Fibroblast of lung (primary cell): Measurements from ENCODE around the gene LIN28A.
"Not testable (repeated sequence)": the region's sequence is repeated elsewhere in the genome, so short reads cannot be mapped to it uniquely, and the experiment has no call there.

Source experiments
- EZH2 ChIP-seq: IDR thresholded peaks from 2 replicates; pipeline ENCODE4 v1.5.1; 2012; ENCODE audit warnings: low read length, control low read depth, mild to moderate bottlenecking; ENCODE audit errors: missing control alignments
- TF ChIP-seq, protein P1 (sequence below), 2 donors: IDR thresholded peaks in 1 of 2; conservative IDR thresholded peaks in 1 of 2; 1 replicate in 1 of 2; 2 replicates in 1 of 2; pipeline ENCODE4 v1.5.1; 2011 to 2012; ENCODE audit warnings: low read length in 2 of 2, control low read depth in 1 of 2, inconsistent platforms in 1 of 2, low read depth in 1 of 2, mild to moderate bottlenecking in 1 of 2

DNA sequence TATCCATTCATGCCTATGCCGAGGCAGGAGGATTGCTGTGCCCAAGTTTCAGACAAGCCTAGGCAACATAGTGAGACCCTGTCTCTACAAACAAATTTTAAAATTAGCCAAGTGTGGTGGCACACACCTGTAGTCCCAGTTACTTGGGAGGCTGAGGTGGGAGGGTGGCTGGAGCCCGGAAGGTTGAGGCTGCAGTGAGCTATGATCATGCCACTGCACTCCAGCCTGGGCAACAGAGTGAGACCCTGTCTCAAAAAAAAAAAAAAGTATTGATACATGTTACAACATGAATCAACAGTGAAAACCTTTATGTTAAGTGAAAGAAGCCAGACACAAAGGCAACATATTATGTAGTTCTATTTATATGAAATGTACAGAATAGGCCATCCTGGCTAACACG lies 25.6 kb upstream of the LIN28A start:
- TF ChIP-seq, protein P1, sequence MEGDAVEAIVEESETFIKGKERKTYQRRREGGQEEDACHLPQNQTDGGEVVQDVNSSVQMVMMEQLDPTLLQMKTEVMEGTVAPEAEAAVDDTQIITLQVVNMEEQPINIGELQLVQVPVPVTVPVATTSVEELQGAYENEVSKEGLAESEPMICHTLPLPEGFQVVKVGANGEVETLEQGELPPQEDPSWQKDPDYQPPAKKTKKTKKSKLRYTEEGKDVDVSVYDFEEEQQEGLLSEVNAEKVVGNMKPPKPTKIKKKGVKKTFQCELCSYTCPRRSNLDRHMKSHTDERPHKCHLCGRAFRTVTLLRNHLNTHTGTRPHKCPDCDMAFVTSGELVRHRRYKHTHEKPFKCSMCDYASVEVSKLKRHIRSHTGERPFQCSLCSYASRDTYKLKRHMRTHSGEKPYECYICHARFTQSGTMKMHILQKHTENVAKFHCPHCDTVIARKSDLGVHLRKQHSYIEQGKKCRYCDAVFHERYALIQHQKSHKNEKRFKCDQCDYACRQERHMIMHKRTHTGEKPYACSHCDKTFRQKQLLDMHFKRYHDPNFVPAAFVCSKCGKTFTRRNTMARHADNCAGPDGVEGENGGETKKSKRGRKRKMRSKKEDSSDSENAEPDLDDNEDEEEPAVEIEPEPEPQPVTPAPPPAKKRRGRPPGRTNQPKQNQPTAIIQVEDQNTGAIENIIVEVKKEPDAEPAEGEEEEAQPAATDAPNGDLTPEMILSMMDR (conservative IDR thresholded peaks at IDR 0.05 in 1 of 2, IDR thresholded peaks at IDR 0.05 in 1 of 2; ENCODE audit: low read depth in 1 of 2, low read length in 2 of 2), result not testable (repeated sequence)
- TF ChIP-seq EZH2, result not testable (repeated sequence)
